ENCODE results near the gene PLCB1.

Gene PLCB1

DNA sequence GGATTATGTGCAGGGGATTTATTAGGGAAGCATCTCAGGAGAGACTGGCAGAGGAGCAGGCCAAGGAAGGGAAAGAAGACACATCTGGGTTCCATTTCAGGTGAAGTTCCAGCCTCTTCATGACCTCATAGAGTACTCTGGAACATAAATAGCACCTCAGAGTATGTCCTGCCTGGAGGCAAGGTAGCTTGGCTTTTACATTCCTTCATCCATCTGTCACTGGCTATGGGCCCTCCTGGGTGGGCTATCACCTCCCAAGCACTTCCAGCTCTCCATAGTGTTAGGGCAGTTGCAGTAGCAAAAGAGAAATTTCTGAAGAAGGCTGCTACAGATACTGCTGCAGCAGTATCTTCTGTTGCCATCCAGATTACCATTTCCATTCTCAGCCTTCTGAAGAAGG, 116.0 kb downstream of the PLCB1 start:
- no peak for DNase-seq

DNA sequence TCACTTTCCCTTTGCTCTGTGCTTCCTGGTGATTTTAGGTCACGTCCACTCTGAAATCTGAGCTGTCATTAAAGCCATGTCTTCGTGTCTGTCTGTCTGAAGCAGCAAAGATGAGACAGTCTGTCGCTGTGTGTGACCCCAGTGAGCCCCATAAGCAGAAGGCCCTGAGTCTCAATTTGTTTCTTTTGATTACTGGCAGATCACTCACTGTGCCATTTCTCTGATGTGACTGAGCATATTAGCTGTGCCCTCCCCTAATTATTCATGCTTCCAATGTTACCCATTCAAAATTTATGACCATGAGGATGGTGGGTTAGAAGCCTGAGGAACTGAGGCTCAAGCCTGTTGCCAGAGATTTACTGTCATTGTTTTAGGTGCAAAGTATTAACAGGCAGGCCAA, 117.6 kb downstream of the PLCB1 start:
- DNase-seq = no peak

DNA sequence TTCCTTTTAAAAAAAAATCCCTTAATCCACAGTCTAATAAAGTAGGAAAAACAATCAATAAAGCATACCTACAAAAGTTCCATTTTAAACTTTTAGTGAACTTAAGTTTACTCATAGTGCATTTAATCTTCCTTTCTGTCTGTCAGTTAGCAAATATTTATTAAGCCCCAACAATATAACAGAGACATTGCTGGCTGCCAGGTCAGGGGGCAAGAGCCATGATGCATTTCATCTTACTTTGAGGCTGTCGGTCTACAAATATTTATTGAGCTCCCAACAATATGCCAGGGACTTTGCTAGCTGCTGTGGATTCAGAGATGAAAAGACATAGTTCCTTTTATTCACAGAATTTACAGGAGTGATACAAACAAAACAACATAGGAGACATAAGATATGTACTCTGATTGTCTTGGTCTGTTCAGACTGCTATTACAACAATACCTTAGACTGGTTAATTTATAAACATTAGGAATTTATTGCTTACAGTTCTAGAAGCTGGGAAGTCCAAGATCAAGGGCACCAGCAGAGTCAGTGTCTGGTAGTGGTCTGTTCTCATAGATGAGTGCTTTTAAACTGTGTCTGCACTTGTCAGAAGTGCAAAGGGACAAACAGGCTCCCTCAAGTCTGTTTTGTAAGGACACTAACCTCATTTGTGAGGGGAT, 118.6 kb downstream of the PLCB1 start:
- no peak for DNase-seq

DNA sequence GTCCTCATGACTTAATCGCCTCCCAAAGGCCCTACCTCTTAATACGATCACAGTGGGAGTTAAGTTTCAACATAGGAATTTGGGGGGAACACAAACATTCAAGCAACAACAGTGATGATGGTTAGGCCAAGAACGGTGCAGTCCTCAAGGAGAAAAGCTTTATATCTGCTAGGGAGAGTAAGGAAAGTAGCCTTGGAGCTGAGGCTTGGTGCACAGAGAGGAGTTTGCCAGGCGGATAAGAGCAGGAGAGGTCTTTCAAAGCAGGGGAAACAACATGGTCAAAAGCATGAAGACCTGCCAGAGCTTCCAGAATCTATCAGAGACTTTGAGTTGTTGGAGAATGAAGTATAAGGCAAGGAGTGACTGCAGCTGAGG, 119.1 kb downstream of the PLCB1 start:
- DNase-seq = no peak

DNA sequence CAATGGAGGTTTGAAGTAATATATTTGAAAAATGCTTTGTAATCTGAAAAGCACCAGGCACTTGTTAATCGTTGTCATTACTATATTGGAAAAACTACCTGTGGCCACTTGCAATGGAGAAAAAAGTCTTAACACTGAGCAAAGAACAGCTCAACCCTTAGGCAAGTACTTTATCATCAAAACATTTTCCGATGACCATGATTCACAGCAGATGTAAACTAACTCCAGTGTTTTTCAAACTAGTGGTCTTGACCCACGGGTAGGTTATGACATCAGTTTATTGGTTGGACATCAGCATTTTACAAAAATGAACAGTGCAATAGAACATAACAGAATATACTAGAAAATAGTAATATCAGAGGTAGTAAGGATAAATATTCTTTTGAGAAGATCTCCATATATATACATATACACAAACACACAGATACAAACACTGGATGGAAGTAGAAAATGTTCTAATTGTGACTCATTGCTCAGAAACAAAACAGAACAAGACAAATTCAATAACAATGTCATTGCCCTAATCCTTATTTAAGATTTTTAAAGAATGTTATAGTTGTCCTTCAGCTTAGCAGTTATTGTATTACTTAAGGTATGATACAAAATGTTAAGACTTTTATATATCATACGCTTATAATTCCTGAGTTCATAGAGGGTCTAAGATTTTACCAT, 123.0 kb downstream of the PLCB1 start:
- DNase-seq = no peak

DNA sequence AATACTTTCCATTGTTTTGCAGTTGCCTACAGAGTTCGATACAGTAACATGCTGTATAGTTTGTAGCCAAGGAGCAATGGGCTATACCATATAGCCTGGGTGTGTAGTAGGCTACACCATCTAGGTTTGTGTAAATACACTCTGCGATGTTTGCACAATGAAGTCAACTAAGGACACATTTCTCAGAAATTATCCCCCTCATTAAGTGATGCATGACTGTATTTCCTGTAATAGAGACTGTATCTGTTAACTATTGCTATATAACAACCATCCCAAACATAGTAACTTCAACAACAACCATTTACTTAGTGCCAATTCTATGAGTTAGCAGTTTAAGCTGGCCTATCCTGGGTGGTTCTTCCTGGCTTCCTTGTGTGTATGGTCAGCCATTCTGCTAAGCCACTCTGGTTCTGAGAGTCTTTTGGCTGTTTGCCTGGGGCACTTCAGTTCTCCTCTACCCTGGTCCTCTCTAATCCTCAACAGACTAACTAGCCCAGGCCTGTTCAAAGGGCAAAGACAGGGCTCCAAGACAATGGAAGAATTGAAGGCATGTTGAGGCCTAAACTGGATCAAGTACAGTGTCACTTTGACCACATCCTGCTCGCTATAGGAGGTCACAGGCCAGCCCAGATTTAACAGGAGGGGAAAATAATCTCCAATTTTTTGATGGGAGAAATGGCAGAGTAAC, 124.0 kb downstream of the PLCB1 start:
- DNase-seq = no peak

DNA sequence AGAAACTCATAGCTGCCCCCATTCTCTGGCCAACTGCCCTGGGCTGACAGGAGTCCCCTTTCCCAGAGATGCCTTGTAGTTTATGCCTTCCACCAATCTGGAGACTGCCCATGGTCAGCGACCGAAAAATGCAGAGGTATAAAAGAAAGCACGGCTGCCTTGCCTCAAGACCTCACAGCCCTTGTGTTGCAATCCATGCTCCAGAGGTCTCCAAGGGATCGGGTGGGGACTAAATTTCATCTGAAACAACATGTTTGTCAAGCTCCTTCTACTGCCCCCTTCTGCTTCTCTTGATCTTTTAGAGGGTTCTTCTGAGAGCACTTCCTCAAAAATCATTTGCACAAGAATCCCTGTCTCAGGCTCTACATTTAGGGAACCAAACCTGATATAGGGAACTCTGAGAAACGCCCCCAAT, 128.8 kb downstream of the PLCB1 start:
- no peak for DNase-seq

DNA sequence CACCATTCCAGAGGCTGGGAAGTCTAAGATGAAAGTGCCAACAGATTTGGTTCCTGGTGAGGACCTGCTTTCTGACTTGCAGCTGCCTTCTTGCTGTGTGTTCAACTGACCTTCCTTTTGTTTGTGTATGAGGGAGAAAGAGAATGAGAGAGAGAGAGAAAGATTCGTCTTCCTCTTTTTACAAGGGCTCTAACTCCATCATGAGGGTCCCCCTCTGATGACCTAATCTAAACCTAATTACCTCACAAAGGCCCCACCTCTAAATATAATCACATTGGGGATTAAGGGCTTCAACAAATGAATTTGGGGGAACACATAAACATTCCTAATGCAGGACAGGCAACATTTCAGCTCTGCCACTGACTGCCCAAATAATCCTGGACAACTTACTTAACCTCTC, 130.7 kb downstream of the PLCB1 start:
- no peak for DNase-seq

DNA sequence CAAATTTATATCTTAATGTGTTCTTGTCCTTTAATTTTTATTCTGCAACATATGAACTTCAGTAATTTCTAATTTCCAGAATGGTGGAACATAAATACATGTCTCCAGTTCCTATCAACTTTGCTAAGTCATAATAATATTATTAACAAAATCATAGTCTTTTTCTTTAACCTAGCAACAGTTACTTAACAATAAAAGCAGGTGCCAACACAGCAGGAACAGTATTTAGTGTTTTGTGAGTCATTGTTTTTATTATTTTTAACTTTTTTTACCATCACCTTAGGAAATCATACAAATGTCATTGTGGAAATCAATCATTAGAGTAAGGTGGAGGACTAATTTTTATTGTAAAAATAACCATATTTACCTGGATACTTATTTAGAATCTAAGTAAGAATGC, 133.5 kb downstream of the PLCB1 start:
- no peak for DNase-seq

DNA sequence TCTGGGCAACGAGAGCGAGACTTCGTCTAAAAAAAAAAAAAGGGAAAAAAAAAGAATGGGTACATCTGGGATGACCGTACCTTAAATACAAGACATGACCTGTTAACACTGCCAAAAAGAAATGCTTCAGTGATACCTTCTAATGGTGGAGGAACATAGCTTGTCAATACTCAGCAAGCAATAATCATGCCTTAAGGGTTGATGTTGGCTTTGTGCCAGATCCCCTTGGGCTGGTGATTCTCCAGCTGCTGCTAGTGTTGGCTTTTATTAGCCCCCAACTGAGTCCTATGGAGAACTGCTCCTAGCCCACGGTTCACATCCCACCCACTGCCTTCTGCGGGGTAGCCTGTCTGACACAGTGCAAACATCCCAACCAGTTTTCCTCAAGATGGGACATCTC, 134.9 kb downstream of the PLCB1 start:
- no peak for DNase-seq

DNA sequence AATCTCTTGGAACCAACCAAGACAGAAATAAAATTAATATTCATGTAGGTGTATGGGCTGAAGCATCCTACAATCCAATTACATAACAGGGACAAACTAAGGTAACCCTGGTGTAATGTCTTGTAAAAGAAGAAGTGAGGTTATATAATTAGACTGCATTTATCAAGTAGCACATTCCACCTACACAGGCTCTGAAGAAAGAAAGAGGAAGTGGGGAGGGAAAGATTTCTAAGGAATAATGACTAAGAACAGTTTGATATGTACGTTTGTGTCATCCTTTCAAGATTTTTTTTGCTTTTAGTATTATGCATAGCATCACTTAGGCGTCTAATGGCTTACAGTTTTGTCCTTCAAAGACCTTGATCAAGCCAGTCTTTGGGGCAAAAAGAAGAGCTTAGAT, 139.7 kb downstream of the PLCB1 start:
- no peak for DNase-seq

DNA sequence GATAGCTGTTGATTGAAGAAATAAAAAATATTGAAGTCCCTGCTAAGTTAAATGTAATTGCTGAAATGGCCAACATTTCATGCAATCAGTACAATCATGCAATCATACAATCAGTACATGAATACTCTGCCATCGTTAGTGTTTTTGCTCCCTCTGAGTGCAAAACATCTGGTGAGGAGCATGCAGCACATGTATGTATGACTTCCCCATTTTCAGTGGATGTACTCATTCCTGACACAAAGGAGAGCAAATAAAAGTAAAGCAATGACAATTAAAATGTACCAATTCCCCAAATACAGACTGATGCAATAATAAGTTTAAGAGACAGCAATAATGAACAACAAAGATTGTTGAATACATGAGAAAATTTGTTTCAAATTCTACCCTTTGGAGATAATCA, 140.7 kb downstream of the PLCB1 start:
- DNase-seq = no peak

DNA sequence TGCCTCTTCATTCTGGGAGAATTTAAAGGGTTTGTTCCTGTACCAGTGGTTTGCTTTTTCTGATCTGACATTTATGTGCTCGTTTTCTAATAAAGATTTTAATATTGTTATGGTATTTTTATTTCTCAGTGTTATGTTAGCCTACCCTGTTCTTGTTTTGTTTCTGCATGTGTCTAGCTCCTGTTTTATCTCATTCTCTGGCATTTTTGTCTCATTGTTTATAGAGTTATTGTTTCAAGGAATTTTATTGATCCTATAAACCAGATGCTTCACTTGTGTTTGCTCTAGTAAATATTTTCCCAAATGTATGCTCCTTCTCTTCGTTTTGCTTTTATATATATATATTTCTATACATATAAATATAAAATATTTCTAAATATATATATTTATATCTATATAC, 152.8 kb downstream of the PLCB1 start:
- no peak for DNase-seq

DNA sequence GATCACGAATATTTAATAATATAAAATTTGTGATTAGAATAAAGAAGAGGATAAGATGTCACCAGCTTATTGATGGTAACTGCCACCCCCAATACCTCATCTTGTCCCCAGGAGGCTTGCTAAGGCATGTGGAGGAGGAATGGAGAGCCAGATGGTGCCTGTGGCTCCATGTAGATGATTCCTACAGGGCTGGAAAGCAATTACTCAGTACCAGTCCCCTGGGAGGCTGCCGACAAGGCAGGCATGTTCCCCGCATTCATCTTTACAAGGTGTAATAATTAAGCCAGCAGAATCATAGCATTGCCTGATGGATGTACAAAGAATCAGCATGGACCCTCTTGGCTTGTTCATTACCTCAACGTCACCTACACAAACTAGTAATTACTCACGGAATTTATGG, 155.3 kb downstream of the PLCB1 start:
- DNase-seq = no peak

DNA sequence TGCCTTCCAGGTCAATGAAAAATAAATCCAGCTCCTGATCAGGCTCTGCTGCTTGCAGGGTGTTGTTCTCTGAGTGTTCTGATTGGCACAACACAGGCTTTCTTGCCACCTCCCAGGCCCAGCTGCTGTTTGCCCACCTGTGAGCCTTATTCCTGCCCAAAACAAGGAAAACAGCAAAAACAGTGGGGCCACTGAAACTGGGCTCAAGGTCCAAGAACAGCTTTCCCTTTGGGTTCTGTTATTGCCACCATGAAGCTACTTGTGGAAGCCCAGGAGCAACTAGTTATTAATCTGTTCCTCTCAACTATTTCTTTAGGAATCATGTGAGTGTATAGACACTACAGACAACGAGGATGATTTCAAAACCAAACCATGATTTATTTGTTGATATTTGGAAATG, 159.1 kb downstream of the PLCB1 start:
- no peak for DNase-seq

DNA sequence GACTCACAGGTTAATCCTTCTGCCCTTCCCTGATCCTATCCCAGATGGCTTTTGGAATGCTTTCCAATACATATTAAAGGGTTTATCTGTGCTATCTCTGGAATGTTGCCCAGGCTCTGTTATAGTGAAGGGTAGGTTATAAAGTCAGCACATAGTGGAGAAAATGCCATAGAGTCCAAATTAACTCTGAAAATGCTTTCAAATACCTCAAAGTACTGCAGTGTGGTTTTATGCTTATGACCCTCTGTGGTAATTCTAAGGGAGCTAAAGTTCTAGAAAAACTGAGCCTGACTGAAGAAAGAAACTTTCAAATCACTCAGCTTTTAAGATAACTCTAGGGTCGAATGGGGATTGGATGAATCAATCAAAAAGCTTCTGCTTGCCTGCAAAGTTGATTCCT, 159.8 kb downstream of the PLCB1 start:
- peak; percentile 94 for DNase-seq

DNA sequence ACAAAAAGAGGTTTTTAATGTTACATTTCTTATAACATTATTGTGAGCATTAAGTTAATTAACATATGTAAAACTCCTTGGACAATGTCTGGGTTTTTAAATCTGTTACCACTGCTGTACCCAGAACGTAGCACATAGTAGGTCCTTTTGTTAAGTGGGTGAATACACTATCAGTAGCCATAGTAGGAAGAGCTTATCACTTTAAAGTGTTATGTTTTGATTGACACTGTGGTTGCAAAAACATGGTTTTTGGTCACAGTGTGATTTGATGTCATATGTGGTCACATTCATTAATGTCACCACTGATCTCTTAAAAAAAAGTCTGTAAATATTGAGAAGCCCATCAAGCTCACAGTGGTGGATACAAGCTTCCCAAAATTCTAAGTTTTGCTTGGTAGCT, 160.7 kb downstream of the PLCB1 start:
- no peak for DNase-seq

DNA sequence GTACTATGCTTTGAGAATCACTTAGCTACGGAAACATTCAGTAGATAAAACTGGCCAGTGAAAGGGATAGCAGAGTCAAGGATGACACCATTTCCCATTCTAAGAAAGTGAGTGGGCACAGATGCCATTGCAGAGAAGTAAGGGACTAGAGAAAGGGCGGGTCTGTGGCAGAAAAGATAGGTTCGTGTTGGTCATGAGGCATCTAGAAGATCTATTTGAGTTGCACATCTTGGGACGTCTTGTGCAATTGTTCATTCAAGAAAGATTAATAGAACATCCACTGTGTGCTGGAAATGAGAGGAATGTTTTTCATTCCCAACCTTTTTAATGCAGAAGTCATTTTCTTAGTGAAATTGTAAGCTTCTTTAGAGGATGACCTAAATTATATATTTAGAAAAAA, 161.7 kb downstream of the PLCB1 start:
- no peak for DNase-seq

DNA sequence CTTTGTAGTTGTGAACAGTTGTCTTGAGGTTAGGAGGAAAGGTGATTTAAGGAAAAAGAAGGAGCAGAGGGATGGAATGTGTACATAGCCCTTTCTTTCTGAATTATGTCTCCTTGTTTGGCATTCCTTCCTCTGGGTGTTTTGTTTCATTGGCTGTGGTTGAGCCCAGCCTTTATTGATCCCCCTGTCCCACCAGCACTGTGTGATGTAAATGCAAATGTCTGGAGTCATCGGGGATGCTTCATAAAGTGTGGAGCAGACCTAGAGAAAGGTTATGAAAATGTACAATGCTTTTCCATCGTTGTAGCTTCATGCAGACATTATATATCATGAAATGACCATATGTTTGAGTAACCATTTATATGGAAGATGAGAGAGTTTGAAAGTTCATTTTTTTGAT, 164.5 kb downstream of the PLCB1 start:
- no peak for DNase-seq

DNA sequence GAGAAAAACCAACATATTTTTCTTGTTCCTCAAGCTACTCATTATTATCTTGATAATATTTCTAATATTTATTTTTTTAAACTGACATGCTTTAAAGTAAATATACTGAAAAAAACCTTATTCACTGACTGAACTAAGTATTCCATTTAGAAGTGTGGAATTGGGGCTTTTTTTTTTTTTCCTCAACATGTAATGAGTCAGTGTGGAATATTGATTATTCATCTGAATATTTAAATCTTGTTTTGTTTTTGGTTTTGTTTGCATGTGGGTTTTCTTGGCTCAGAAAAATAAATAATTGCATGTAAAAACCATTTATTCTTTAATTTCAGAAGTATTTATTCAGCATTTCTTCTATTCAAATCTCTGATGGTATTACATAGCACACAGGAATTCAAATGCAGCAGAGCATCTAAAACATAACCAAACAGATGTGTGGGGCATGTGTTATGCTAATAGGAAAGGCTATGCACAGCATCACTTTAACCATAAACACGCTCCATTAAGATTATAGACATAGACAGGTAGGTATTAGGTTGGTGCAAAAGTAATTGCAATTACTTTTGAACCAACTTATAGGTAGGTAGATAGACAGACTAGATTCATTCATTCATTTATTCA, 166.5 kb downstream of the PLCB1 start:
- DNase-seq = no peak

DNA sequence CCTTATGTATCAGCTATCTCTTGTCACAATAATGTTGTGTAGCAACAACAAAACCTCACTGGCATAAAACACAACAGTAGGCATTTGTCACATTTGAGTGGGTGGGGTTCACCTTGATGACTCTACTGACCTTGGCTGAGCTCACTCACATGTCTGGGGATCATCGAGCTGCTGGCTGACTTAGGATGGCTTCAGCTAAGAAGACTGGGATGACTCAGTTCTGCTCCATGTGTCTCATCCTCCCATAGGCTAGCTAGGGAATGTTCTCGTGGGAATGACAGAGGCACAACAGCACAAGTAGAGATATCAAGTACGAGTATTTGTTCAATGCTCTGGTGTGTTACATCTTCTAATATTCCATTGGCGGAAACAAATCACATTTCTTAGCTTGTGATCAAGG, 167.9 kb downstream of the PLCB1 start:
- peak; percentile 41 for DNase-seq

DNA sequence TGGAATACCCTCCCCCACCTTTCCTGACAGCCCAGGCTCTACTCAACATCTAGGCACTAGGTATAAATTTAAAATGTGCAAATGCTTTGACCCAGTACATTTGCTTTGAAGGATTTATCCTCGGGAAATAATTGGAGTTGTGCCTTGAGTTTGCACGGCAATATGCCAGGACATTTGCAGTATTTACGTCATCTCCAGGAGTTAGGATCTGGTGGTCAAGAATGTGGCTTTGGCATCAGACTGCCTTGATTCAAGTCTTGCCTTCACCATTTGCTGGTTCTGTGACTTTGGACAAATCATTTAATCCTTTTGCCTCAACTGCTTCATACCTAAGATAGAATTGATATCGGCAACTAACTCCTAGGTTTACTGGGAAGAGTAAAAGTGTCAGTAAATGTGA, 169.6 kb downstream of the PLCB1 start:
- no peak for DNase-seq

DNA sequence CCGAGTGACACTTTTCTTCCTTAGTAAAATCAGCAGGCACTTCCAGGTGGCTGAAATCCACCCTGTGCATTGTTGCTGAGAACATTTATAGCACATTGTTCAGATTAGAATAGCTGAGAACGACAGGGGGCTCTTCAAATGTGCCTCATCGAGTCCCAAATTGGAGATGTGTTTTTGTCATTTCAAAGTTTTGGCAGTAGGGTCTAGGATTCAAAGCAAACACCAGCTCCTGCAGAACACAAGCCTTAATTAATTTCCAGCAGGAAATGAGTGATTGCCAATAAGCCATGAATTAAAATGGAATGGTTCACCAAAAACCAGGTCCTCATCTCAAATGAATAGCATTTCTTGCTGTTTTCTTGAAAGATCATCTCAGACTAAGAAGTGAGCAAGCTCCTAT, 171.6 kb downstream of the PLCB1 start:
- no peak for DNase-seq

Data from fibroblast of skin of abdomen (primary cell).